NOMO-1 (cell line): Measurements from ENCODE around the gene TRAF4.
A peak's percentile ranks its signal among the peaks of the same experiment; 100 is the strongest.
"Not testable (repeated sequence)": the region's sequence is repeated elsewhere in the genome, so short reads cannot be mapped to it uniquely, and the experiment has no call there.

Experiments used
- DNase-seq, 2 experiments: peaks; one replicate each; lab custom pipeline; 2025; ENCODE audit not compliant: unreplicated experiment in 2 of 2; lab: John Stamatoyannopoulos, UW

Gene TRAF4

GRCh38 chr17:28714281-28714680 lies 29.5 kb upstream of the TRAF4 start:
- DNase-seq: no peak

DNA sequence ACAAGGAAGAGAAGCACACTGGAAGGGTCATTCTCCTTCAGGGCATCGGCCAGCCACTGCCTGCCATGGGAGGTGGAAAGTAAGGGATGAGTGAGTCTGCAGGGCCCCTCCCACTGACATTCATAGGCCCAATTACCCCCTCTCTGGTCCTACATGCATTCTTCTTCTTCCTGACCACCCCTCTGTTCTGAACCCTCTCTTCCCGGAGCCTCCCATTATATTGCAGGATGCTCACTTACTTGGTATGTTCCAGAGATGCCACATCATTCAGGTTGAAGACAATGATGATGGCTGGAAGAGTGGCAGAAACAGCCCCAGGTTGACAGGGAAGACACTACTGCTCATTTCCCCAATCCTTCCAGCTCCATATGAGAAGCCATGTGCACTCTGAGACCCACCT lies 28.6 kb upstream of the TRAF4 start:
- no peak for DNase-seq

GRCh38 chr17:28716740-28717577 lies 26.9 kb upstream of the TRAF4 start:
- no peak for DNase-seq

GRCh38 chr17:28717578-28718332 lies 26.1 kb upstream of the TRAF4 start, which contains the start of gene RAB34:
RAB34 (minus strand) TSS chr17:28717868; CDS start chr17:28717266, 602 bp downstream.
- DNase-seq: peak; percentile 19 to 35

- DNase-seq: no peak
Measured at GRCh38 chr17:28718333-28719020, 25.3 kb upstream of the TRAF4 start.

- DNase-seq: peak in 1 of 2 experiments; percentile 54
Measured at GRCh38 chr17:28719021-28719433, 24.8 kb upstream of the TRAF4 start.

- peak in 1 of 2 experiments; percentile 22 for DNase-seq
Measured at GRCh38 chr17:28720247-28720996, 23.4 kb upstream of the TRAF4 start.

GRCh38 chr17:28720997-28721329 lies 22.8 kb upstream of the TRAF4 start:
- not testable (repeated sequence) for DNase-seq

- no peak for DNase-seq
Measured at GRCh38 chr17:28722417-28723158, 21.2 kb upstream of the TRAF4 start.

- DNase-seq: no peak
Measured at GRCh38 chr17:28723159-28723835, 20.5 kb upstream of the TRAF4 start.

- DNase-seq: not testable (repeated sequence)
Measured at GRCh38 chr17:28723836-28724499, 19.8 kb upstream of the TRAF4 start.

GRCh38 chr17:28724500-28725165 lies 19.2 kb upstream of the TRAF4 start:
- DNase-seq: peak in 1 of 2 experiments; percentile 27

DNA sequence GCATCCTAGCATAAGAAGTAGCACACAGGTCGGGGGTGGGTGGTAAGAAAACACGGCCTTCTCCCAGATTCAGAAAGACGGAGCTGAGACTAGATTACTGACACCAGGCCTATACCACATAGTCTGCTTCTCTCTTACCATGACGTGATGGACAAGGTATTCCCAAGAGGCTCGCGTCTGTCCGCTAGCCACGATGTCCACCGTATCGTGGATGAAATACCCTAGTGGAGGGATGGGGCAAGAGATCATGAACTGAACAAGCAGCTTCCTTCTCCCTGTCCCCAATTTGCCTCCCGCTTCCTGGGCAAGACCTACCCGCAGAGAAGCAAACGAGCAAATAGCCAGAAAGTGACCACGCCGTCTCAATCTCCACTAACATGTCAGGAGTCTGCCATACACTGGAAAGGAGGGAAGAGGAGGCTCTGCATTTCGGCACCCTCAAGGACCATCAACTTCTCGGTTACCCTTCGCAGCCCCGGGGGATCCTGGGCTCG lies 18.6 kb upstream of the TRAF4 start:
- DNase-seq: peak in 1 of 2 experiments; percentile 49

DNA sequence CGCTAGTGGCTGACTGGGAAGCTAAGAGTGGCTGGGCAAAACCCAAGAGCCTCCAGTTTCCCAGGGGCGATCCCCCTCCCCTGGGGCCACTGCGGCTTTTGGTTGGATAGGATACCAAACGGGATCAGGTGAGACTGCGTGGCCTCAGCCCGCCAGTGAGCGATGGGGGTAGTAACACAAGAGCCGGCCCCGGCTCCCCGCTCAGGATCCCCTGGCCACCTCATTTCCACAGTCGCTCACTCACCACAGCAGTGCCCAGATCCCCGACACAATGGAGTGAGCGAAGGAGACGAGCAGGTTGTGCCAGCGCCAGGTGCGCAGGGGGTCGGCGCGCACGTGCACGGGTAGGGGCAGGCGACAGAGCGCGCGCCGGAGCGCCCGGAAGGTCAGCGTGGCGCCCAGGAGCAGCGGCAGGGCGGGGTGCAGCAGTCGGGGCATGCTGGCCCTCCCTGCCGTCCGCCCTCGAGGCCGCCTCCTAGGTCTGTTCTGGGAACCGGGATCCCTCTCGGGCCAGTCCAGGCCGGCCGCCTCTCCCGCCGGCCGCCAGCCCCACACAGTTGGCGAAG lies 18.1 kb upstream of the TRAF4 start:
- DNase-seq: peak in 1 of 2 experiments; percentile 59

DNA sequence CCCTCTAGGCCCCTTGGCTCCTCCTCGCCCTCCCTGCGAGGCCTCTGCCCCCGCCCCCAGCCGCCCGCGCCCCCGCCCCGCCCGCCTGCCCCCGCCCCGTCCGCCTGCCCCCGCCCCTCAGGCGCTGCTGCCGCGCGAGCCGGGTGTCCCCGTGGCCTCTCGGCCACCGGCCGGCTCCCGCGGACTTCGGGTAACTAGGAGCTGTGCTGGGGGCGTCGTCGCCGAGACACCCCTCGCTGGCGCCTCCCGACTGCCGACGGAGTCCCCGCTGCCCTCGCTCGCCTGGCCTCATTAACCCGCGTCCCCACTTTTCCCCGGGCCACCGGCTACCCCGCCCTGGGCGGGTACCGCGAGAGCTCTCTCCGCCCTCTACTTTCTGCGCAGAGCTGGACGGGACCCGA lies 17.6 kb upstream of the TRAF4 start, which contains the start of gene TLCD1:
TLCD1 (minus strand) TSS at position 8 of the 401 bp plus-strand sequence. CDS start 136 bp downstream, outside the sequence.
- DNase-seq: peak; percentile 52 to 54

DNA sequence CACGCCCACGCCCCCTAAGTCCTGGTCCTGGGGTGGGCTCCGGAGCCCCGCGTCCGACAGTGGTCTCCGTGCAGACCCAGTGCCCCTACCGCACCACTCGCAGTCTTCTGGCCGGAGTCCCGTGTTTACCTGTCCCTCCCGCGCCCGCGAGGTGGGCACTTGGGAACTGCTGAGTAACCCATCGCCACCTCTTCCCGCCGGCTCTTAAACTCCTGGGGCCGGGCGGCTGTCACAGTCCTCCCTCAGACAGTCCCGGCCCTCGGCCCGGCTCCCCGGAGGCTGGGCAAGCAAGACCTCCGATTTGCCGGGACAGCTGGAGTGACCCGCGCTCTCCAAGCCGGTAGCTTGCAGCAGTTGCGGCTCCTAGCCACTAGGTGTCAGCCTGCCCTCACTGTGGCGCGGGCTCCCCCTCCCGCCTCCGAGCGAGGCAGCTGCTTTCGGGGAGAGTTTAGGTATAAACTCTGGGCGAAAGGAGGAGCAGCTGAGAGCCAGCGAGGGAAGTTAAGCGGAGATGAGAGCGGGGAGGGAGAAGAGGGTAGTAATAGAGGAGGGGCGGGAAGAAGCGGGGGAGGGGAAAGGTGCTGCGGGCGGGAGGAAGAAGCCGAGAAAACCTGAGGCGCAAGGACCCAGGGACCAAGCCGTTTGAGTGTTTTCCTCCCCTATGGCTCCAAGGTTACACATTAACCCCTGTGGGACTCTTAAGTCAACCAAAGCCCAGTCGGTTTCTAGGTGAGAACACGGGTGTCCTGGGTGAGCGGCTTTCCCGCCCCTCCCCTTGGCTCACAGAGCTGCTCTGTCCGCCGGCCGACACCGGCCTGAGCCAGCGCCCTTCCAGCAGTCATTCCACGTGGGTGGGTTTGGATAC lies 17.0 kb upstream of the TRAF4 start:
- DNase-seq: peak; percentile 92 to 93
